ENCODE results near the gene TAF3. TPM values are rescaled to one million over a fixed set of nuclear protein-coding genes. Genes with fewer than 3 reads are reported as not detected.

Gene TAF3
- total and polyA plus RNA-seq, 2 donors (not counting 1 experiment from before 2014, with no cell fraction given) = 7.0 to 20.1 TPM

DNA sequence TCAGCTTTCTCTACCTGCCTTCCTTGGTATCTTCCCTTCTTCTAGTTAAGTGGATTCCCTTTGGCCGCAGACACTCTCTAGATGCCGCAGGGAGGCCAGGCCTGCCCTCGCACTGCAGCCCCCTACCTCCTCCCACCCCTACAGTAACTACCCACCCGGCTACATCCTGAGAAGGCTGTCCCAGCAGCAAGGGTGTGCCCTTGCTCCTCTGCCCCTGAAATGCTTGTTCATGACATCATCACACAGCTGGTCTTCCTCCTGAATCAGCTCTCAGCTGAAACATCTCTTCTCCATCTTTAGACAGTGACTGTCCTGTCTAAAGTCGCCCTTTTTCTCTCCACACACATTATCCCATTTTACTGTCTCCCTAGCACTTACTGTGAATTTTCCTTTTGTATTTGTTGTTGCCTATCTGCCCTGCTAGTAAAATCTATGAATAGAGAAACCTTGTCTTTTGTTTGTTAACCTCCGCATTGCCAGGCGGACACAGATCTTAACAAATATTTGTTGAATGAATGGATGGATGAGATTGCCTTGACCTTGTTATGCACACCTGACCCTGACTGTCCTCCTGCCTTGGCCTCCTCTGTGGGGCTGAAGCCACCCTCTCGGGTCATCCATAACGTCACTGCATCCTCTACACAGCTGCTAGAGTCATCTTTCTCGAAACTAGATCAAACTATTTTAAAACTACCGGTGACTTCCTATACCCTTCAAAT lies 127.3 kb downstream of the TAF3 start:
- H3K27me3 Mint-ChIP-seq = no peaks in the 10 kb centered on the region
- Histone ChIP-seq H3K9ac (ENCODE audit: low read length) (no peak overlapping the region), H3K4me3 (ENCODE audit: control extremely low read depth in 1 of 5, extremely low read depth in 1 of 5, insufficient read depth in 1 of 5, low read depth in 2 of 5, low read length in 4 of 5) (no peak overlapping the region), H2AFZ (ENCODE audit: insufficient read depth, low read depth, low read length, poor library complexity, severe bottlenecking) (no peak overlapping the region), H3K4me2 (replicated peaks; ENCODE audit: low read depth, low read length, poor library complexity, severe bottlenecking) (no peak overlapping the region), H3K27me3 (replicated peaks in 1 of 4; ENCODE audit: control extremely low read depth in 1 of 4, control insufficient read depth in 3 of 4, insufficient read depth in 4 of 4, low read length in 3 of 4) (no peaks in the 10 kb centered on the region), H3K27ac (ENCODE audit: low read length in 2 of 2) (no peak overlapping the region), H3K36me3 (replicated peaks in 1 of 2; ENCODE audit: control extremely low read depth in 1 of 2, control insufficient read depth in 1 of 2, extremely low read depth in 1 of 2, insufficient read depth in 2 of 2, low read length in 1 of 2) (no peaks in the 10 kb centered on the region), H4K20me1 (ENCODE audit: control insufficient read depth, insufficient read depth, low read length, poor library complexity, severe bottlenecking) (peaks cover 27% of the 10 kb centered on the region), H3K9me3 (ENCODE audit: control extremely low read depth in 1 of 3, control insufficient read depth in 2 of 3, insufficient read depth in 1 of 3, low read length in 2 of 3) (no peaks in the 10 kb centered on the region), H3K79me2 (ENCODE audit: control insufficient read depth, insufficient read depth, low read length) (peaks cover 13% of the 10 kb centered on the region), H3K4me1 (ENCODE audit: control insufficient read depth in 2 of 2, insufficient read depth in 2 of 2, low read length in 2 of 2) (no peaks in the 10 kb centered on the region)
- ChIA-PET CTCF (no interaction called here), POLR2A (no interaction called here)
- DNase-seq (peak; percentile 5), ATAC-seq (ENCODE audit: low read depth) (no peak)
- TF ChIP-seq, protein P1, sequence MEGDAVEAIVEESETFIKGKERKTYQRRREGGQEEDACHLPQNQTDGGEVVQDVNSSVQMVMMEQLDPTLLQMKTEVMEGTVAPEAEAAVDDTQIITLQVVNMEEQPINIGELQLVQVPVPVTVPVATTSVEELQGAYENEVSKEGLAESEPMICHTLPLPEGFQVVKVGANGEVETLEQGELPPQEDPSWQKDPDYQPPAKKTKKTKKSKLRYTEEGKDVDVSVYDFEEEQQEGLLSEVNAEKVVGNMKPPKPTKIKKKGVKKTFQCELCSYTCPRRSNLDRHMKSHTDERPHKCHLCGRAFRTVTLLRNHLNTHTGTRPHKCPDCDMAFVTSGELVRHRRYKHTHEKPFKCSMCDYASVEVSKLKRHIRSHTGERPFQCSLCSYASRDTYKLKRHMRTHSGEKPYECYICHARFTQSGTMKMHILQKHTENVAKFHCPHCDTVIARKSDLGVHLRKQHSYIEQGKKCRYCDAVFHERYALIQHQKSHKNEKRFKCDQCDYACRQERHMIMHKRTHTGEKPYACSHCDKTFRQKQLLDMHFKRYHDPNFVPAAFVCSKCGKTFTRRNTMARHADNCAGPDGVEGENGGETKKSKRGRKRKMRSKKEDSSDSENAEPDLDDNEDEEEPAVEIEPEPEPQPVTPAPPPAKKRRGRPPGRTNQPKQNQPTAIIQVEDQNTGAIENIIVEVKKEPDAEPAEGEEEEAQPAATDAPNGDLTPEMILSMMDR (IDR thresholded peaks at IDR 0.05) = no peak
- TF ChIP-seq EZH2 (IDR thresholded peaks at IDR 0.05; ENCODE audit: borderline replicate concordance, insufficient read depth, low read depth, low read length, poor library complexity, severe bottlenecking) = no peak
- H3K9me3 Mint-ChIP-seq (ENCODE audit: insufficient read depth) = no peaks in the 10 kb centered on the region
- intact Hi-C loops (cut with micrococcal nuclease) = no loop called here
- H3K4me1 Mint-ChIP-seq = peaks cover 43% of the 10 kb centered on the region
- H3K27ac Mint-ChIP-seq = no peak overlapping the region
- no peak overlapping the region for H3K4me3 Mint-ChIP-seq
- WGBS (ENCODE audit: insufficient coverage) = 95% methylated on average over 10 of the region's 11 CpGs

DNA sequence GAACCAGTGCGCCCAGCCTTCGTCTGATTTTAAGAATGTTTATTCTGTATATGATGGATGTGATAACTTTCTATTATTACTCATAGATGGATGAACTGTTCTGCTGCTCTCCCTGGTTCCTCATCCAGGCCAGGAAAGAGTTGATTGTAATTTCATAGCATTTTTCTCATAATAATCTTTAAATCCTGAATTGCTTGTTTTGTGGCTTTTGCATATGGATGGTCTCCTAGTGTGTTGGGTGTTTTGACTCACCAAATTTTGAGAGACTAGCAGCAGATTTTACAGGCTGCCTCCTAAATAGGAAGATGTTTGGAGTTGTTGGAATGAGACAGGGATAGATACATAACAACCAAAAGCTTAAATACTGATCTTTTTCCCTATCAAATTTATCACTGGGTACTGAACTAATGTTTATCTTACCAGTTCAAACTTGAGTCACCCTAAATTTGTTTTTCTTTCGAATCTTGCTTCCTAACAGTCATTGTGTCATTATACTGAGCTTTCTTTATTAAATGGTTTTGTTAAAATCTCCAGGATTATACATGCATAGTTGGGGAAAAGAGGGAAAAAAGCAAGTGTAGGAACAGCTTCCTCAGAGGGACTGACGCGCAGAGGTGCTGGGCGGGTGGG lies 130.2 kb downstream of the TAF3 start:
- H3K27me3 ChIP-seq (replicated peaks in 1 of 4; ENCODE audit: control extremely low read depth in 1 of 4, control insufficient read depth in 3 of 4, insufficient read depth in 4 of 4, low read length in 3 of 4) = no peaks in the 10 kb centered on the region
- H3K9ac ChIP-seq (ENCODE audit: low read length) = no peak overlapping the region
- ChIA-PET CTCF (no interaction called here), POLR2A (no interaction called here)
- no peak for DNase-seq
- H3K36me3 ChIP-seq (replicated peaks in 1 of 2; ENCODE audit: control extremely low read depth in 1 of 2, control insufficient read depth in 1 of 2, extremely low read depth in 1 of 2, insufficient read depth in 2 of 2, low read length in 1 of 2) = no peaks in the 10 kb centered on the region
- Mint-ChIP-seq H3K4me3 (no peak overlapping the region), H3K9me3 (ENCODE audit: insufficient read depth) (no peaks in the 10 kb centered on the region), H3K27me3 (no peaks in the 10 kb centered on the region), H3K27ac (no peak overlapping the region), H3K4me1 (peaks cover 50% of the 10 kb centered on the region)
- H2AFZ ChIP-seq (ENCODE audit: insufficient read depth, low read depth, low read length, poor library complexity, severe bottlenecking) = no peak overlapping the region
- peaks cover 10% of the 10 kb centered on the region for H3K79me2 ChIP-seq (ENCODE audit: control insufficient read depth, insufficient read depth, low read length)
- no peak overlapping the region for H3K27ac ChIP-seq (ENCODE audit: low read length in 2 of 2)
- 100% methylated on average over 3 of the region's 6 CpGs for WGBS (ENCODE audit: insufficient coverage)
- no peak for TF ChIP-seq EZH2 (IDR thresholded peaks at IDR 0.05; ENCODE audit: borderline replicate concordance, insufficient read depth, low read depth, low read length, poor library complexity, severe bottlenecking)
- TF ChIP-seq, protein P1 (IDR thresholded peaks at IDR 0.05) = no peak
- intact Hi-C loops (cut with micrococcal nuclease) = no loop called here
- H3K9me3 ChIP-seq (ENCODE audit: control extremely low read depth in 1 of 3, control insufficient read depth in 2 of 3, insufficient read depth in 1 of 3, low read length in 2 of 3) = no peaks in the 10 kb centered on the region
- H3K4me1 ChIP-seq (ENCODE audit: control insufficient read depth in 2 of 2, insufficient read depth in 2 of 2, low read length in 2 of 2) = no peaks in the 10 kb centered on the region
- H4K20me1 ChIP-seq (ENCODE audit: control insufficient read depth, insufficient read depth, low read length, poor library complexity, severe bottlenecking) = peaks cover 29% of the 10 kb centered on the region
- no peak for ATAC-seq (ENCODE audit: low read depth)
- H3K4me2 ChIP-seq (replicated peaks; ENCODE audit: low read depth, low read length, poor library complexity, severe bottlenecking) = no peak overlapping the region
- no peak overlapping the region for H3K4me3 ChIP-seq (ENCODE audit: control extremely low read depth in 1 of 5, extremely low read depth in 1 of 5, insufficient read depth in 1 of 5, low read depth in 2 of 5, low read length in 4 of 5)
